NCI-H2081 treated with DMSO at 0.1 percent for 48 hours (cell line): ENCODE results near the gene UBE2E2.

Experiments used
- DNase-seq: peaks from one replicate; lab custom pipeline; 2025; lab: John Stamatoyannopoulos, UW

UBE2E2 gene

GRCh38 chr3:23480329-23480714 is 277.2 kb downstream of the UBE2E2 start:
- no peak for DNase-seq

DNA sequence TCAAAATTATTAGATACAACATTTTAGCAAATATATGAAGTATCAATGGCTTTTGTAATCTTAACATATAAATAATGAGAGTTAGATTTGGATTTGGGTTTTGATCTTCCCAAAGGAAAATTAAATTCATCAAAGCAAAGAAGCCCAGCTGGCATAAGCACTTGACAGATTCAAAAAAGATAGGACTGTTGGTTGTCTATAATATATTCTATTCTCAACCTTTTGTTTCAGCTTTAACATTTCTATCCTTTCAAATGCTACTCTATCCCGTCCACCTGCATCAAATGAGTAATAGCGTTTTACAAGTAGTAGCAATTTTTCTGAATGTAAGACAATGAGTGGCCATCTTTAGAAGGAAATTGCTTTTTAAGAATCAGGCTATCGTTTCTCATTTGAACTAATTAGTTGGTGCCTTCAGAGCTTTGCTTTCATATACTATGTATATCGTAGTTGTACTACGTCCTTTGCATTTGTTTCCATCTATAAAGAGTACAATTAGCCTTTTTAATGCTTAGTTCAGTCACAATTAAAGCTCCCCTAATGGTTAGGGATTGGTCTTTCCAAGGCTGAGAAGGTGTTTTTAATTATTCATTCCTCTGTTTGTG is 278.0 kb downstream of the UBE2E2 start:
- DNase-seq: no peak

GRCh38 chr3:23481616-23482278 is 278.6 kb downstream of the UBE2E2 start:
- DNase-seq: no peak

DNA sequence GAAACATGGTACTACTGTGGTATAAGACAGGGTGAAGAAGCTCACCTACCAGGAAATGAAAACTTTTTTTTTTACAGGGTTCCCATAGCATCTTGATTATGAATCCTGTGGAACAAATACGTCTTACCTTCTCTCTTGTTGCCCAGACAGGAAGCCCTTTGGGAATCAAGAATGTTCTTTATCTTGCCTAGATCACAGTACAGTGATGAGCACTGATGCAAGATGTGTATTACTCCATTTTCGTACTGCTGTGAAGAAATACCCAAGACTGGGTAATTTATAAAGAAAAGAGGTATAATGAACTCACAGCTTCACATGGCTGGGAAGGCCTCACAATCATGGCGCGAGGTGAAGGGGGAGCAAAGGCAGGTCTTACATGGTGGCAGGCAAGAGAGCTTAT is 281.3 kb downstream of the UBE2E2 start:
- DNase-seq: no peak

- no peak for DNase-seq
Observed at GRCh38 chr3:23485922-23486321, 282.8 kb downstream of the UBE2E2 start.

- DNase-seq: no peak
Observed at GRCh38 chr3:23487015-23487414, 283.9 kb downstream of the UBE2E2 start.

GRCh38 chr3:23488618-23489017 is 285.5 kb downstream of the UBE2E2 start:
- DNase-seq: no peak

GRCh38 chr3:23489300-23490158 is 286.4 kb downstream of the UBE2E2 start:
- DNase-seq: no peak

- DNase-seq: no peak
Observed at GRCh38 chr3:23490459-23490858, 287.3 kb downstream of the UBE2E2 start.

DNA sequence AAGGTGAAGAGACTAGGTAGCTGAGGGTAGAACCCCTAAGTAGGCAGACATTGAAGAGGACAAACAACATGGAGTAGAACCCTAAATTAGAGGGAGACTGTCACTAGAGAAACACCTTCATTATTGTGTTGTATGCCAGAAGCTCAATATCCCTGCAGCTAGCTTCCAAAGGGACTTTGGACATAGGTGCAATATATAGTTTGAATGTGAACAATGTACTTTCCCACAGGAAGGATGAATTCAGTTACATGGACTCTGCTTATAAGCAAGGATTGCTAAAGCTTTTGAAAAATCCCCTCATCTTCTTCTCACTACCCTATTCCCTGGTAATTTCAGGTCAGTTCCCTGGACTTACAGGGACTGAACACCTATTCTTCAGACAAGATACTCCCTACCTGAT is 288.9 kb downstream of the UBE2E2 start:
- no peak for DNase-seq

- no peak for DNase-seq
Observed at GRCh38 chr3:23493889-23494288, 290.8 kb downstream of the UBE2E2 start.

- no peak for DNase-seq
Observed at GRCh38 chr3:23494967-23495366, 291.8 kb downstream of the UBE2E2 start.

DNA sequence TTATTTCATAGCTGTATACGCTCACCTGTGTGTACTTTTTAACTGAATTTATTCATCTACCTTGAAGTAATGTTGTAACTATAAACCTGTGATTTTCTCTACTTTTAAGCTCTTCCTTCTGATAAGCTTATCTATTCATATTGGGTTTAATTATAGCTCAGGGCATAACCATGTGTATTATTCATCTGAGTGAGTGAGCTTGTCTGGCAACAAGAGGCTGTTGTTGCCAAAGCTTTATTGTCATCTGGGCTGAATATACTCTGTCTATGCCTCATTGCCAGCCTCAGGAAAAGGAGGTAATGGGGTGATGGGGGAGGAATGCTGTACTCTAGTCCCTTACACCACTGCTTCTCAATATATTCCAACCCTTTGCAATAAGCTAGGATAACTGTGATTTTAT is 292.4 kb downstream of the UBE2E2 start:
- no peak for DNase-seq

DNA sequence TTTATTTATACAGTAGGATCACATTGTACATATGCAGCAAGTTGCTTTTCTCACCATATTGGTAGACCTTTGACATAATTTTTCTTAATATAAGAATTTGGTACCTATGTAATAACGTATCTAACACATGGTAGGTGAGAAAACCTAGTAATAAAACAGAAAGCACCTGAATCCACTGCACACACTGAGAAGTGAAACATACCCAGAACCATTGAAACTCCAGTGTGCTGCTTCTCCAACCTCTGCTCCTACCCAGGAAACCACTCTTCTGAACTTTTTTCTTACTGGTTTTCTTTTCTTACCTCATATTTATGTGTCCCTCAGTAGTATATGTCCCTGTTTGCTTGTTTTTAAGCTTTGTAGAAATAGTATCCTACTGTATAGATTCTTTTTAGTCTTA is 293.0 kb downstream of the UBE2E2 start:
- no peak for DNase-seq

- DNase-seq: no peak
Observed at GRCh38 chr3:23497156-23497555, 294.0 kb downstream of the UBE2E2 start.

GRCh38 chr3:23501201-23501802 is 298.2 kb downstream of the UBE2E2 start:
- DNase-seq: no peak

DNA sequence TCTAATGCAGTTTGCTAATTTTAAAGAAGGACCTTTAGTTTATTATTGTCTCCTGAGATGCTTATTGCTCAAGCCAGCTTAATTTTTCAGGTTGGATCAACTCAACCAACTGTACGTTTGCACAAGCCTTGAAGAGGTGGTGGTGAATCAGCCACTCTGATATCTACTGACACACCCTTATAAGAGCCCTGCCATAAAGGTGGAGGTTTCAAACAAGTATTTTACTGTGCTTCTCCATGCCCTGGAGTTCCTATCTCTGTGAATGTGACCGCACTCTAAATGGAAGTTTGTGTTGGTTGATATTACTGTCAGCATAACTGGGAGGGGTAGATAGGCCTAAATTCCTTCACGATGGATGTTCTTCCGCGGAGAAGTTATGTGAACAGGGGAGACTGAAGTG is 305.3 kb downstream of the UBE2E2 start:
- DNase-seq: no peak

DNA sequence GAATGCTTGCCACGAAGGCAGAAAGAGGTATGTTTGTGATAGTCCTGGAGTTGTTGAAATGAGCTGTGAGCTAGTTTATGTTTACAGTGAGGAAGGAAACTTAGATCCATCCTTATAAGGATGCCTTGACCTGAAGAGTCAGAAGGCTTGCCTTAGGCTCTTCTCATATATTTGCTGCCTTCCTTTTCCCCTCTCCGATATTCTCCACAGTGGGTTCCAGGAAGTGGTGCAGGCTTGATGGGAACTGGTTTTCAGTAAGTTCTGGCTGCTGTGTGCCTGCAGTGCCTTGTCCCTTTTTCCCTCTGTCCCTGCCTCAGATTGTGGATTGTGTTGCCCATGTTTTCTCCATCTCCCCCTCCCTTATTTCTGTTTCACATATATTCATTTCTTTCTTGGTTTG is 315.3 kb downstream of the UBE2E2 start:
- DNase-seq: no peak

DNA sequence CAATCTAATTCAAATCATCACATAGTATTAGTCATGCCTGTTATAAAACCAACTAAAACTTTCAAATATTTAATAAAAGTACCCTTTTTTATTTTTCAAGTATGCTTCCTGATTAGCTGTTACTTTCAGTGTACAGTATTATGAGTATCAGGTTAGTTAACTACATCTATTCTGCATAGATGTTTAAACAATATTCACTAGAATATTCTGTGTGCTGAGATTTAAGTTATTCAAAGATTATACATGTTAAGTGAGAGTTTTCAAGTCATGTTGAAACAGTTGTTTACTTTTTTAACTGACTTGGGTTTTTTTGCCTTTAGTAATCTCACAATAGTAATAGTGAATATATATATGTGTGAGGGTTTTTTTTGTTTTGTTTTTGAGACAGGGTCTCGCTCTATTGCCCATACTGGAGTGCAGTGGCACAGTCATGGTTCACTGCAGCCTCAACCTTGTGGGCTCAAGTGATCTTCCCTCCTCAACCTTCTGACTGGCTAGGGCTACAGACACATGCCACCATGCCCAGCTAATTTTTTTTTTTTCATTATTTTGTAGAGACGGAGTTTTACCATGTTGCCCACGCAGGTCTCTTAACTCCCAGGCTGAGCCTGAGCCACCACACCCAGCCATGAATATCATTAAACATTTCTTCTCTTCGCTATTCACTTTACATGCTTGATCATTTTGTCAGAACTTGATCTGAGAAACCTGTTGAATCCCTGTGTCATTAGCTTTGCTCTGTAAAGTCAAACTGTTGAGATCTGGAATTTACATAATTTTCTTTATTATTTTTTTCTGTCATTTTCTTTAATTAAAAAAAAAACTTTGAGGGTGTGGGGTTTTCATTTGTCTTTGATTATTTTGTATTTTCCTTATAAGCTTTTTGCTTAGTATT is 316.4 kb downstream of the UBE2E2 start:
- DNase-seq: no peak

DNA sequence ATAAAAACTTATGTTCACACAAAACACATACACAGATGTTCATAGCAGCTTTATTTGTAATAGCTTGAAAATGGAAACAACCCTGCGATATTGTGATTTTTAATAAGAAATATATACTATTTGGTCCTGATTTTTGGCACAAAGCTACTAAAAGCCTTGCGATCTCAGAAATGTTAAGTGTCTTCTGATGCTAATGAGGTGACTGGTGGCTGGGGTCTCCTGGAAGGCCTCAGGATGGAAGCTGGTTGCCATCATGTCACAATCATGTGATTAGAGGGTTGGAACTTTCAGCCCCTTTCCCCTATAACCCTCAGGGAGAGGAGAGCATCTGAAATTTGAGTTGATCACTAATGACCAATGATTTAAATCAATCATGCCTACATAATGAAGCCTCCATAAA is 324.2 kb downstream of the UBE2E2 start:
- no peak for DNase-seq

- DNase-seq: no peak
Observed at GRCh38 chr3:23533596-23533995, 330.5 kb downstream of the UBE2E2 start.

GRCh38 chr3:23533996-23534395 is 330.9 kb downstream of the UBE2E2 start:
- DNase-seq: no peak
